ENCODE data around the gene ZDHHC13. TPM values are rescaled to one million over a fixed set of nuclear protein-coding genes. Genes with fewer than 3 reads are reported as not detected.

The ZDHHC13 gene
- total RNA-seq, 1 experiment from 2014 or later: 23.7 TPM

DNA sequence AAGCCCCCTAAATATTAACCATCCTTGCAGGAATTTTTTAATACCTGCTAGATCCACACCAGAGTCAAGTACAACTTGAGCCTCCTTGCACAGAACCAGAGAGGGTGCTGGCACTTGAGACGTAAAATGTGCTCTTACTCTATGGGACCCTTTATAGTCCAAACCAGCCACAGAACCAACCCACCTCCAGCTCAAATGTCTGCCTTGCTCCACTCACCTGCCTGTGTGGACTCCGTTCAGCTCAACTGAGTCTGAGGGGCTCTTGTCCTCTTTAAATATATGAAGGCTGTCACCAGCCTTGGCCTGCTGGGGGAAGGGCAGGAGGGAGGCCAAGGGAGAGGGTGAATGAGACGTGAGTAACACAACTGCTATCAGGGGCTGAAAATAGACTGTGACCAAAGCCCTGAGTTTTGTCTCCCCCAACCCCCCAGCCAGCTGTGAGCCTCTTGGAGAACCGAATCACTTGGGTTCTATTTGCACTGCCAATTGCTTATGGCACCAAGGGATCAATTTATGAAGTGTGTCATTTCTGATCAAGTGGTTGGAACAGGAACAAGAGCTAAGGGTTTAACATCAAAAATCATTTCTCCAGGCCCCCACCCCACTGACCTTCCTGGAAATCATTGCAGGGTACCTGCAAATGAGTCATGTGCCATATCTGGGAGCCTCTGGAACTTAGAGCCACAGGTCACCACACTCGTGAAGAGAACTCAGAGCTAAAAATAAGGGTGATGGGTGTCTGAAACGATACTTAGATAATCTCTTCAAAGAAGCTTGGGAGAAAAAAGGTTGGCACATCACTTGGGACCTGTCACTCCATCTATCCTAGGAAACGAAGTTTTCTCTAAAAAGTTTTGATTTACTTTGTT, 85.0 kb downstream of the ZDHHC13 start, which contains the start of gene CSRP3:
Gene CSRP3 (minus strand): TSS at position 247 of the 869 bp plus-strand sequence. CDS start 9,535 bp downstream, outside the sequence.
- peak; percentile 11 for DNase-seq (ENCODE audit: low read depth)

- DNase-seq (ENCODE audit: low read depth): no peak
Measured at GRCh38 chr11:19204836-19205235, 87.9 kb downstream of the ZDHHC13 start.

GRCh38 chr11:19208181-19208580, 91.2 kb downstream of the ZDHHC13 start:
- no peak for DNase-seq (ENCODE audit: low read depth)

DNA sequence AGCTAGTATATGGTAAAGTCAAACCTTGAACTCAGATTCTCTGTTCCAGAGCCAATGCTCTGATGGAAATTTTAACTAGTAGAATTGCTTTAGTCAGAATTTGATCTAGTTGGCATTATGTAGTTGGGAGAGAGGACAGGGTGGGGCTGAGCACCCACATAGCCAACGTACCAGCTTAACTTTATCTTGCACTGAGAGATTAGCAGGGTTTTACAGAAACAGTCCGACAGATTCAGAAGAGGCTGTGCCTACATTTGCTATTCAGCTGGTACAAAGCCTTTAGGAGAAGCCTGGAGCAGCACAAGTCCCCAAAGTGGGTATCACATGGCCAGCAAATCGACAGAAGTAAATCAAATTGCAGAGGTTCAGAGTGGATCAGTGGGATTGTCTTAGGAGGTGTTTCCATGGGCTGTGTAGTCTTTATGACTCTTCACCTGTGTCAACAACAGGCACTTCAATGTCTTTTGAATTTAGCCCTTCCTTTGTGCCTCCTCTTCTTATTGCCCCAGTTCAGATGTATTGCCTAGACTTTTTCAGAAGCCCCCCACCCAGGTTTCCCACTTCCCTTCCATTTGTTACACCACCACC, 92.1 kb downstream of the ZDHHC13 start:
- DNase-seq (ENCODE audit: low read depth): no peak

GRCh38 chr11:19209617-19210370, 92.8 kb downstream of the ZDHHC13 start:
- DNase-seq (ENCODE audit: low read depth): no peak

DNA sequence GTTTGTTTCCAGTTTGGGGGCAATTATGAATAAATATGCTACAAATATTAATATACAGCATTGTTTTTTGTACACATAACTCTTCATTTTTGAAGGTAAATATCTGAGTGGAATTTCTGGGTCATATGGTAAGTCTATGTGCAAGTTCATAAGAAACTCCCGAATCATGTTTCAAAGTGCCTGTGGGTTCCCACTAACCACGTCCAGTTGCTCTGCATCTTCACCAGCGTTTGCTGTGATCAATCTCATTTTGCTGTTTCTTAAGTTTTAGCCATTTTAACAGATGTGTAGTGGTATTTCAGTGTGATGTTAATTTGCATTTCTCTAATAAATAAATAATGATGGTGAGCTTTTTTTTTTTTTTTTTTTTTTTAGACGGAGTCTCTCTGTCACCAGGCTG, 99.1 kb downstream of the ZDHHC13 start:
- DNase-seq (ENCODE audit: low read depth): no peak

GRCh38 chr11:19216709-19217374, 99.9 kb downstream of the ZDHHC13 start:
- DNase-seq (ENCODE audit: low read depth): no peak

GRCh38 chr11:19218216-19218615, 101.2 kb downstream of the ZDHHC13 start:
- no peak for DNase-seq (ENCODE audit: low read depth)

DNA sequence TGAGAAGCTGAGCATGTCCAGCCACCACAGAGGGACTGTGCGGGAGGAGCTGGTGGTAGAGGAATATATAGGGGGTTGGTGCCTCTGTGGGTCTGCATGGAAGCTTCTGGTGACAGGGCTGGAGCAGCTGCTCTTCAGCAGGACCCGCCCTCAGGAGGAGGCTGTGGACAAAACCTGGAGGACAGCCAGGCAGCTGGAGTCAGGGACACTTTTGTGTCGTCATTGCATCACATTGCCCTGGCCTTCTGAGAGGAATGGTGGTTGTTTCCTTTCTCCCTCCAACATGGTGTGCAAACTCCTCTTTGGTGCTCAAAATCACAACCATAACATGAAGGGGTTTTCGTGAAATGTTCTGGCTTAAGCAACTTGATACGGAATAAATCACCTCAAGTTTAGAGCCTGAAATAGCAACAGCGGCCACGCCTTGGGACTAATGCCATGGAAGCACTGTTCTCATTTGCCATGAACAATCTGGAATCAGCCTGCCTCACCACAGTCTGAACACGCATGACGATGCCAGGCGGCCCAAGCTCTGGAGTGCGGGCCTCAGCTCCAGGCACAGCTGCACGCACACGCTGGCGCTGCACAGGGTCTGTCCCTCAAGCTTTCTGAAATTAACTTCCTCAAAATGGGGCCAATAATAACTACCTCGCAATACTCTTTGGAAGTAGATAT, 102.0 kb downstream of the ZDHHC13 start:
- no peak for DNase-seq (ENCODE audit: low read depth)

GRCh38 chr11:19220903-19221724, 104.1 kb downstream of the ZDHHC13 start:
- DNase-seq (ENCODE audit: low read depth): no peak

DNA sequence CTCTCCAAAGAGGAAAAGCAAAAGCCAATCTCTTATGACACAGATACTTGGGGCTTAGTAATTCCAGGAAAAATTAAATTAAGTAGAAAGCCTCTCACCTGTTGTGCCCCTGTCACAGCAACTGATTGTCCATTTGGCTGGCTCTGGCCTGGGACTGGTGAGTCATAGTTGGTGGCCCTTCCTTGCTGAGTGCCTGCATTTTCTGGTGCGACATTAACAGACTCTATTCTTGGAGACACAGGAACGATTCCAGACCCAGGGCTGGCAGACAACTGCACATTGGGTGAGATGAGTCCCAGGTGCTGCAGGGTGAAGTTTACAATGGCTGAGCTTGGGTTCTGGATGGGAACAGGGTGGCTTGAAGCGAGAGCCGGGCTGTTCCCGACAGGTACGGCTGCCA, 108.2 kb downstream of the ZDHHC13 start:
- DNase-seq (ENCODE audit: low read depth): no peak

GRCh38 chr11:19225581-19225980, 108.6 kb downstream of the ZDHHC13 start:
- no peak for DNase-seq (ENCODE audit: low read depth)

Other genes starting within 250 kb of the ZDHHC13 start
- not detected in 2 replicates for gene MRGPRX1, start 177.8 kb upstream of the ZDHHC13 start, total RNA-seq (2014; rRNA removed; shearing (Covaris generic))
- gene MRGPRX2, start 56.5 kb upstream of the ZDHHC13 start, total RNA-seq (2014; rRNA removed; shearing (Covaris generic)): not detected in 2 replicates
- gene CSRP3, start 84.8 kb downstream of the ZDHHC13 start, total RNA-seq (2014; rRNA removed; shearing (Covaris generic)): not detected in 2 replicates
- gene E2F8, start 123.8 kb downstream of the ZDHHC13 start, total RNA-seq (2014; rRNA removed; shearing (Covaris generic)): 5.2 and 7.7 TPM in 2 replicates

Measured in Daoy (cell line).